Activated CD4-positive, CD25-positive, alpha-beta regulatory T cell treated with anti-CD3 and anti-CD28 coated beads, Interleukin-2, amount 50 U/mL, for 24 hours (primary cell): Measurements from ENCODE around the gene ZNG1C.
"Not testable (repeated sequence)": the region's sequence is repeated elsewhere in the genome, so short reads cannot be mapped to it uniquely, and the experiment has no call there.

Source experiments
- ATAC-seq, 2 donors: fragments of 150-1000 bp; cut with Tn5 transposase; one replicate each; pipeline ENCODE4 v1.10.0; 2021; ENCODE audit warnings: mild to moderate bottlenecking in 1 of 2, moderate library complexity in 1 of 2

Gene ZNG1C

DNA sequence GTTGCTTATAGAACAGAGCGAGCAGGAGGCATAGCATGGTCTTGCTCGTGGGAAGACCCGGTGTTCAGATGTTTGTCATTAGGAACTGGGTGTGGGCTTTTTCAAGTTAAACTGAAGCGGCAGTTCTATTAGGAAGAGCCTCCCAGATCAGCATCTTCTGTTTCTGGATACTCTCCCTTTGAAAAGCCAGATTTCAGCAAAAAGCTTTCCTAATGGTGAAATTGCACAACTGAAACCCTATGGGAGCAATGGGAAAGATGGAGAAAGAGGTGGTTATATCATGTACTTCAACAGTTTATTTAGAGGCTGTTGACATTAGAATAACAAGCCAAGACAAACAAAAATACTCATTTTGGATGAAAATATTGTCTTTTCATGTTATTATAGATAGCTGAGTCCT lies 102.2 kb downstream of the ZNG1C start:
- ATAC-seq: not testable (repeated sequence)
